ENCODE measurements around the gene SUCLG1. TPM values are rescaled to one million over a fixed set of nuclear protein-coding genes. Genes with fewer than 3 reads are reported as not detected.
A peak's percentile ranks its signal among the peaks of the same experiment; 100 is the strongest.

Gene SUCLG1
- 45.6 and 72.7 TPM in 2 replicates for total RNA-seq (2013; cell fraction: nucleolus; rRNA removed)
- 77.2 and 79.8 TPM in 2 replicates for total RNA-seq (2014; rRNA removed)
- 79.2 and 83.5 TPM in 2 replicates for total RNA-seq (2014; rRNA removed; fragmentation: Illumina TruSeq; extraction: Trizol)
- total RNA-seq (2021) = 80.0 and 82.6 TPM in 2 replicates
- 63.7 TPM for polyA plus RNA-seq (2011; ENCODE audit: low read depth)
- polyA plus RNA-seq (2011; rRNA removed) = 103 and 124 TPM in 2 replicates
- 59.9 and 95.5 TPM in 2 replicates for polyA plus RNA-seq (2011; cell fraction: cytosol; rRNA removed)
- polyA plus RNA-seq (2011; cell fraction: nucleus; rRNA removed) = 59.1 and 65.8 TPM in 2 replicates
- polyA plus RNA-seq (2012) = 47.7 and 65.5 TPM in 2 replicates
- 84.2 and 86.4 TPM in 2 replicates for polyA plus RNA-seq (2014; fragmentation: Illumina TruSeq; extraction: Trizol)
- 100 to 1,000 TPM; 190 to 197 TPM for polyA plus RNA-seq (2014; fragmentation: Nextera tagmentation; extraction: Ambion mirVana)
- 71.6 and 75.4 TPM in 2 replicates for polyA plus RNA-seq (2014; rRNA removed)
- polyA plus RNA-seq (2016; fragmentation: Nextera tagmentation; extraction: Ambion mirVana) = 100 to 1,000 TPM; 124 to 135 TPM
- 29.6 and 31.4 TPM in 2 replicates for polyA minus RNA-seq (2011; rRNA and poly(A)+ RNA removed)
- polyA minus RNA-seq (2011; cell fraction: cytosol; rRNA and poly(A)+ RNA removed) = 19.5 and 20.8 TPM in 2 replicates
- 24.1 and 24.5 TPM in 2 replicates for polyA minus RNA-seq (2011; cell fraction: nucleus; rRNA and poly(A)+ RNA removed)
- percentile 87 among the genes with signal in this experiment for Bru-seq, nascent RNA
- BruChase-seq, experiment 1, labeled RNA remaining after a 6-hour chase = percentile 86 among the genes with signal in this experiment
- percentile 88 among the genes with signal in this experiment for BruChase-seq, experiment 2, labeled RNA remaining after a 2-hour chase
- long read RNA-seq, experiment 1, transcript SUCLG1-201 (9 exons, 1,475 nt) = major isoform, 109 of 121 reads
- long read RNA-seq, experiment 1, partial matches to known transcripts = 12 of 121 reads
- long read RNA-seq, experiment 1, other reads (novel, unspliced or antisense) = 0 of 121 reads
- long read RNA-seq, experiment 2, transcript SUCLG1-201 (9 exons, 1,475 nt) = major isoform, 662 of 722 reads
- long read RNA-seq, experiment 2, partial matches to known transcripts = 46 of 722 reads
- long read RNA-seq, experiment 2, other reads (novel, unspliced or antisense) = 13 of 722 reads

DNA sequence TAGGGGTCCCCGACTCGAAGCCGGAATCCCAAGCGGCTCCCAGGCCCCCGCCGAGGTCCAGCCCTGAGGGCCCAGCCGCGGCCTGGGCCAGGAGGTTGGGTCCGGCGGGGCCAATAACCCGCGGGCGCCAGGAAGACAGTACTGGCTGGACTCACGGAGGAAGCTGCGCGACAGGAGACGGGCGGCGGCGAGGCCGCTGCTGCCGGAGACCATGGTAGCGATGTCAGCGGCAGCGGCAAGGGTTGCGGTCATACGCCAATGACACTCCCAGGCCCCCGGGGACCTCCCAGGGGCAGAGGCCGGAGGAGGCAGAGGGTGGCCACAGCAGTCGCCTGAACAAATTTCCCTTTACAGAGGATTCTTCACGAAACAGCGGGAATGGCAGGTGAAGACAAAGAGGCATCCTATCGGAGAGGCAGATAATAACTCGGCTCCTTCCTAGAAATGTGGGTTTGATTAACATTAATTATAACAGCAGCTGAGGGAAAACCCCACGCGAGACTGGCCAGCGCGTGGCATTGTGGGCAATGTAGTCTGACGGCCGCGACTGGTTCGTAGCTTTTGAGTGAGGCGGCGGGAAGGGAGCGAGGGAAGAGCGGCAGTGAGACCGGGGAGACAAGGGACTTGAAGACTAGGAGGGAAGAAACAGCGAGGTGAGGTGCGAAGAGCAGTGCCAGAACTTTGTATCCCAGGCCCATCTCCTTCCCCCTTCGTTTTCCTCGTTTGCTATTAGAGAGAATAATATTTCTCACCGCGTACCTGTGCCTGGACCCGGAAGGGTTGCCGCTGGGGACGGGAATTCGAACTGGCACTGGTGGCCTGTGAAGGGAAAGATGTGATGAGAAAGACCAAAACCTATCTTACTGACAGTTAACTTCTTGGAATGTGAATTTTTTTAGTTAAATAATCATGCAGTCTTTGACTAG lies at the start of gene SUCLG1:
TSS of gene SUCLG1 (minus strand) at position 263 of the 926 bp plus-strand sequence. CDS start at position 252, 11 bp downstream.
- Histone ChIP-seq H3K4me2 (ENCODE audit: control insufficient read depth, insufficient read depth) (peak within 1 kb of the TSS; percentile 81), H3K27ac (ENCODE audit: control insufficient read depth, insufficient read depth) (peak within 1 kb of the TSS; percentile 94), H3K9me3 (replicated peaks; ENCODE audit: control insufficient read depth, insufficient read depth, low read length) (no peaks in the 10 kb centered on the region), H3K4me3 (peak within 1 kb of the TSS; percentile 79), H3K27me3 (replicated peaks in 1 of 2; ENCODE audit: control insufficient read depth in 2 of 2, insufficient read depth in 2 of 2, low read length in 1 of 2) (no peaks in the 10 kb centered on the region), H3K79me2 (ENCODE audit: control insufficient read depth, insufficient read depth, low read length) (peaks cover 40% of the 10 kb centered on the region), H3K36me3 (ENCODE audit: control insufficient read depth in 2 of 2, insufficient read depth in 2 of 2, low read length in 1 of 2) (no peaks in the 10 kb centered on the region), H3K9ac (ENCODE audit: control insufficient read depth, insufficient read depth, low read length) (peak within 1 kb of the TSS; percentile 84), H2AFZ (ENCODE audit: control insufficient read depth, low read depth, low read length) (peak within 1 kb of the TSS; percentile 99), H3K4me1 (ENCODE audit: control insufficient read depth, insufficient read depth, low read length) (no peaks in the 10 kb centered on the region; the same call in 1 of the 2 replicates), H4K20me1 (ENCODE audit: control insufficient read depth, insufficient read depth) (no peaks in the 10 kb centered on the region)
- intact Hi-C loops (cut with micrococcal nuclease; ENCODE audit: unreplicated experiment) = no loop called here
- POLR2A ChIA-PET = interaction anchor here (0.5 kb wide), 1 partner anchor 919 kb away, joined by 5 read pairs; no protein-coding TSS in a partner anchor
- SMC1A ChIA-PET (ENCODE audit: uncharacterized antibody, unreplicated experiment) = interaction anchor here (0.7 to 1.5 kb wide), 4 partner anchors 12 to 429 kb away, joined by 3 to 4 read pairs (median 4); no protein-coding TSS in a partner anchor
- DNase-seq (ENCODE audit: low read depth, low spot score) (peak; percentile 72), FAIRE-seq (peak; percentile 96), ATAC-seq (peak; percentile 92)
- BruUV-seq (replicated peaks) = no TSS peak
- WGBS (ENCODE audit: insufficient coverage, insufficient replicate concordance, low lambda C conversion rate, missing lambda C conversion rate) = 1% methylated on average over 56 of the region's 57 CpGs
- RAD21 ChIA-PET (ENCODE audit: unreplicated experiment) = interaction anchor here (0.5 kb wide), 1 partner anchor 404 kb away, joined by 3 read pairs; no protein-coding TSS in a partner anchor
- CTCF ChIA-PET = interaction anchor here (0.7 to 1.3 kb wide), 3 partner anchors 32 to 467 kb away, joined by 3 to 7 read pairs (median 3); no protein-coding TSS in a partner anchor
- in situ Hi-C loops (cut with MboI) = no loop called here
- TF ChIP-seq ZNF207 (IDR thresholded peaks at IDR 0.05; ENCODE audit: borderline replicate concordance) (peak; percentile 90), JUNB (IDR thresholded peaks at IDR 0.05) (no peak), PAX8 (IDR thresholded peaks at IDR 0.05) (no peak), DPF2 (IDR thresholded peaks at IDR 0.05) (peak; percentile 54; the same call in 1 of the 2 replicates), NFIC (IDR thresholded peaks at IDR 0.05; ENCODE audit: low read depth, low read length) (no peak), RAD51 (IDR thresholded peaks at IDR 0.05) (peak; percentile 23; the same call in 1 of the 2 replicates), PML (IDR thresholded peaks at IDR 0.05; ENCODE audit: low read length) (0 out of 2 replicates have a peak, but pooled peaks have one; percentile 54), KLF5 (IDR thresholded peaks at IDR 0.05; ENCODE audit: partially characterized antibody) (peak; percentile 89), CREM (IDR thresholded peaks at IDR 0.05; ENCODE audit: low read depth) (peak; percentile 89), LARP7 (IDR thresholded peaks at IDR 0.05) (peak; percentile 88), HCFC1 (IDR thresholded peaks at IDR 0.05; ENCODE audit: low read length) (peak; percentile 88)
- TF ChIP-seq, protein P1, sequence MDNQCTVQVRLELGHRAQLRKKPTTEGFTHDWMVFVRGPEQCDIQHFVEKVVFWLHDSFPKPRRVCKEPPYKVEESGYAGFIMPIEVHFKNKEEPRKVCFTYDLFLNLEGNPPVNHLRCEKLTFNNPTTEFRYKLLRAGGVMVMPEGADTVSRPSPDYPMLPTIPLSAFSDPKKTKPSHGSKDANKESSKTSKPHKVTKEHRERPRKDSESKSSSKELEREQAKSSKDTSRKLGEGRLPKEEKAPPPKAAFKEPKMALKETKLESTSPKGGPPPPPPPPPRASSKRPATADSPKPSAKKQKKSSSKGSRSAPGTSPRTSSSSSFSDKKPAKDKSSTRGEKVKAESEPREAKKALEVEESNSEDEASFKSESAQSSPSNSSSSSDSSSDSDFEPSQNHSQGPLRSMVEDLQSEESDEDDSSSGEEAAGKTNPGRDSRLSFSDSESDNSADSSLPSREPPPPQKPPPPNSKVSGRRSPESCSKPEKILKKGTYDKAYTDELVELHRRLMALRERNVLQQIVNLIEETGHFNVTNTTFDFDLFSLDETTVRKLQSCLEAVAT (IDR thresholded peaks at IDR 0.05) = peak; percentile 82
- TF ChIP-seq, protein P2, sequence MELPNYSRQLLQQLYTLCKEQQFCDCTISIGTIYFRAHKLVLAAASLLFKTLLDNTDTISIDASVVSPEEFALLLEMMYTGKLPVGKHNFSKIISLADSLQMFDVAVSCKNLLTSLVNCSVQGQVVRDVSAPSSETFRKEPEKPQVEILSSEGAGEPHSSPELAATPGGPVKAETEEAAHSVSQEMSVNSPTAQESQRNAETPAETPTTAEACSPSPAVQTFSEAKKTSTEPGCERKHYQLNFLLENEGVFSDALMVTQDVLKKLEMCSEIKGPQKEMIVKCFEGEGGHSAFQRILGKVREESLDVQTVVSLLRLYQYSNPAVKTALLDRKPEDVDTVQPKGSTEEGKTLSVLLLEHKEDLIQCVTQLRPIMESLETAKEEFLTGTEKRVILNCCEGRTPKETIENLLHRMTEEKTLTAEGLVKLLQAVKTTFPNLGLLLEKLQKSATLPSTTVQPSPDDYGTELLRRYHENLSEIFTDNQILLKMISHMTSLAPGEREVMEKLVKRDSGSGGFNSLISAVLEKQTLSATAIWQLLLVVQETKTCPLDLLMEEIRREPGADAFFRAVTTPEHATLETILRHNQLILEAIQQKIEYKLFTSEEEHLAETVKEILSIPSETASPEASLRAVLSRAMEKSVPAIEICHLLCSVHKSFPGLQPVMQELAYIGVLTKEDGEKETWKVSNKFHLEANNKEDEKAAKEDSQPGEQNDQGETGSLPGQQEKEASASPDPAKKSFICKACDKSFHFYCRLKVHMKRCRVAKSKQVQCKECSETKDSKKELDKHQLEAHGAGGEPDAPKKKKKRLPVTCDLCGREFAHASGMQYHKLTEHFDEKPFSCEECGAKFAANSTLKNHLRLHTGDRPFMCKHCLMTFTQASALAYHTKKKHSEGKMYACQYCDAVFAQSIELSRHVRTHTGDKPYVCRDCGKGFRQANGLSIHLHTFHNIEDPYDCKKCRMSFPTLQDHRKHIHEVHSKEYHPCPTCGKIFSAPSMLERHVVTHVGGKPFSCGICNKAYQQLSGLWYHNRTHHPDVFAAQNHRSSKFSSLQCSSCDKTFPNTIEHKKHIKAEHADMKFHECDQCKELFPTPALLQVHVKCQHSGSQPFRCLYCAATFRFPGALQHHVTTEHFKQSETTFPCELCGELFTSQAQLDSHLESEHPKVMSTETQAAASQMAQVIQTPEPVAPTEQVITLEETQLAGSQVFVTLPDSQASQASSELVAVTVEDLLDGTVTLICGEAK (IDR thresholded peaks at IDR 0.05; ENCODE audit: borderline replicate concordance) = peak; percentile 67; the same call in 1 of the 2 replicates

Data from GM12878 (cell line).